ENCODE results near the gene NXPE4. TPM values are rescaled to one million over a fixed set of nuclear protein-coding genes. Genes with fewer than 3 reads are reported as not detected.

The NXPE4 gene
- total and polyA plus RNA-seq, 9 of the 15 experiments (the other 6 are each of a cell fraction or from before 2014, with no cell fraction given): not detected

GRCh38 chr11:114571712-114572111 lies 23.9 kb downstream of the NXPE4 start:
- in situ Hi-C loops (cut with MboI): no loop called here
- H3K9me3 ChIP-seq (replicated peaks; ENCODE audit: control insufficient read depth, insufficient read depth, low read depth, low read length): no peaks in the 10 kb centered on the region
- intact Hi-C loops (cut with micrococcal nuclease): no loop called here
- no peak for TF ChIP-seq MEF2D (tag; conservative IDR thresholded peaks at IDR 0.05; ENCODE audit: low read depth)
- TF ChIP-seq, protein P1, sequence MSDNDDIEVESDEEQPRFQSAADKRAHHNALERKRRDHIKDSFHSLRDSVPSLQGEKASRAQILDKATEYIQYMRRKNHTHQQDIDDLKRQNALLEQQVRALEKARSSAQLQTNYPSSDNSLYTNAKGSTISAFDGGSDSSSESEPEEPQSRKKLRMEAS (CRISPR knock-in tag; IDR thresholded peaks at IDR 0.05): no peak
- TF ChIP-seq, protein P2, sequence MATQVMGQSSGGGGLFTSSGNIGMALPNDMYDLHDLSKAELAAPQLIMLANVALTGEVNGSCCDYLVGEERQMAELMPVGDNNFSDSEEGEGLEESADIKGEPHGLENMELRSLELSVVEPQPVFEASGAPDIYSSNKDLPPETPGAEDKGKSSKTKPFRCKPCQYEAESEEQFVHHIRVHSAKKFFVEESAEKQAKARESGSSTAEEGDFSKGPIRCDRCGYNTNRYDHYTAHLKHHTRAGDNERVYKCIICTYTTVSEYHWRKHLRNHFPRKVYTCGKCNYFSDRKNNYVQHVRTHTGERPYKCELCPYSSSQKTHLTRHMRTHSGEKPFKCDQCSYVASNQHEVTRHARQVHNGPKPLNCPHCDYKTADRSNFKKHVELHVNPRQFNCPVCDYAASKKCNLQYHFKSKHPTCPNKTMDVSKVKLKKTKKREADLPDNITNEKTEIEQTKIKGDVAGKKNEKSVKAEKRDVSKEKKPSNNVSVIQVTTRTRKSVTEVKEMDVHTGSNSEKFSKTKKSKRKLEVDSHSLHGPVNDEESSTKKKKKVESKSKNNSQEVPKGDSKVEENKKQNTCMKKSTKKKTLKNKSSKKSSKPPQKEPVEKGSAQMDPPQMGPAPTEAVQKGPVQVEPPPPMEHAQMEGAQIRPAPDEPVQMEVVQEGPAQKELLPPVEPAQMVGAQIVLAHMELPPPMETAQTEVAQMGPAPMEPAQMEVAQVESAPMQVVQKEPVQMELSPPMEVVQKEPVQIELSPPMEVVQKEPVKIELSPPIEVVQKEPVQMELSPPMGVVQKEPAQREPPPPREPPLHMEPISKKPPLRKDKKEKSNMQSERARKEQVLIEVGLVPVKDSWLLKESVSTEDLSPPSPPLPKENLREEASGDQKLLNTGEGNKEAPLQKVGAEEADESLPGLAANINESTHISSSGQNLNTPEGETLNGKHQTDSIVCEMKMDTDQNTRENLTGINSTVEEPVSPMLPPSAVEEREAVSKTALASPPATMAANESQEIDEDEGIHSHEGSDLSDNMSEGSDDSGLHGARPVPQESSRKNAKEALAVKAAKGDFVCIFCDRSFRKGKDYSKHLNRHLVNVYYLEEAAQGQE (IDR thresholded peaks at IDR 0.05; ENCODE audit: borderline replicate concordance): no peak
- TF ChIP-seq, protein P2 (CRISPR knock-in tag; IDR thresholded peaks at IDR 0.05; ENCODE audit: low read depth): no peak
- no peak for TF ChIP-seq RBM14 (IDR thresholded peaks at IDR 0.05; ENCODE audit: borderline replicate concordance, insufficient read depth, low read depth, low read length)
- TF ChIP-seq ZKSCAN8 (CRISPR knock-in tag; IDR thresholded peaks at IDR 0.05): no peak
- TF ChIP-seq C11orf30 (IDR thresholded peaks at IDR 0.05; ENCODE audit: low read depth): no peak
- TF ChIP-seq MLX (CRISPR knock-in tag; conservative IDR thresholded peaks at IDR 0.05): no peak
- no peak for TF ChIP-seq DPF2 (IDR thresholded peaks at IDR 0.05)
- TF ChIP-seq SREBF2 (CRISPR knock-in tag; IDR thresholded peaks at IDR 0.05): no peak
- TF ChIP-seq, protein P3, sequence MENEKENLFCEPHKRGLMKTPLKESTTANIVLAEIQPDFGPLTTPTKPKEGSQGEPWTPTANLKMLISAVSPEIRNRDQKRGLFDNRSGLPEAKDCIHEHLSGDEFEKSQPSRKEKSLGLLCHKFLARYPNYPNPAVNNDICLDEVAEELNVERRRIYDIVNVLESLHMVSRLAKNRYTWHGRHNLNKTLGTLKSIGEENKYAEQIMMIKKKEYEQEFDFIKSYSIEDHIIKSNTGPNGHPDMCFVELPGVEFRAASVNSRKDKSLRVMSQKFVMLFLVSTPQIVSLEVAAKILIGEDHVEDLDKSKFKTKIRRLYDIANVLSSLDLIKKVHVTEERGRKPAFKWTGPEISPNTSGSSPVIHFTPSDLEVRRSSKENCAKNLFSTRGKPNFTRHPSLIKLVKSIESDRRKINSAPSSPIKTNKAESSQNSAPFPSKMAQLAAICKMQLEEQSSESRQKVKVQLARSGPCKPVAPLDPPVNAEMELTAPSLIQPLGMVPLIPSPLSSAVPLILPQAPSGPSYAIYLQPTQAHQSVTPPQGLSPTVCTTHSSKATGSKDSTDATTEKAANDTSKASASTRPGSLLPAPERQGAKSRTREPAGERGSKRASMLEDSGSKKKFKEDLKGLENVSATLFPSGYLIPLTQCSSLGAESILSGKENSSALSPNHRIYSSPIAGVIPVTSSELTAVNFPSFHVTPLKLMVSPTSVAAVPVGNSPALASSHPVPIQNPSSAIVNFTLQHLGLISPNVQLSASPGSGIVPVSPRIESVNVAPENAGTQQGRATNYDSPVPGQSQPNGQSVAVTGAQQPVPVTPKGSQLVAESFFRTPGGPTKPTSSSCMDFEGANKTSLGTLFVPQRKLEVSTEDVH (IDR thresholded peaks at IDR 0.05; ENCODE audit: low read depth, partially characterized antibody): no peak
- TF ChIP-seq ZNF699 (CRISPR knock-in tag; IDR thresholded peaks at IDR 0.05; ENCODE audit: insufficient replicate concordance): no peak

More at GRCh38 chr11:114571712-114572111, 23.9 kb downstream of the NXPE4 start:
- H2AFZ ChIP-seq (ENCODE audit: low read depth, low read length): no peak overlapping the region
- no peaks in the 10 kb centered on the region for H3K27me3 ChIP-seq (ENCODE audit: control insufficient read depth in 2 of 2, insufficient read depth in 2 of 2, low read length in 2 of 2)
- H3K9ac ChIP-seq (ENCODE audit: insufficient read depth in 1 of 2, low read depth in 2 of 2, low read length in 2 of 2): no peak overlapping the region
- no peak overlapping the region for H3K4me2 ChIP-seq (ENCODE audit: insufficient read depth, low read length)
- BruUV-seq (replicated peaks): no TSS peak
- H4K20me1 ChIP-seq (replicated peaks; ENCODE audit: control insufficient read depth, insufficient read depth, low read length): no peaks in the 10 kb centered on the region
- no peaks in the 10 kb centered on the region for H3K9me1 ChIP-seq (ENCODE audit: control insufficient read depth, insufficient read depth, low read length)
- no peak for DNase-seq (ENCODE audit: extremely low read depth in 1 of 4, low spot score in 3 of 4)
- no peaks in the 10 kb centered on the region for H3K36me3 ChIP-seq (ENCODE audit: control insufficient read depth, insufficient read depth, low read length)
- no peaks in the 10 kb centered on the region for H3K4me1 ChIP-seq (replicated peaks in 1 of 2; ENCODE audit: control insufficient read depth in 2 of 2, insufficient read depth in 2 of 2, low read length in 2 of 2)
- no peak overlapping the region for H3K4me3 ChIP-seq
- ChIA-PET CTCF (ENCODE audit: low intra/inter-chr PET ratio) (no interaction called here), POLR2A (no interaction called here)
- no peak overlapping the region for H3K27ac ChIP-seq (ENCODE audit: extremely low read depth, low read depth, low read length)
- ATAC-seq: no peak
- no peaks in the 10 kb centered on the region for H3K79me2 ChIP-seq (ENCODE audit: control insufficient read depth, insufficient read depth, low read length)
- WGBS (ENCODE audit: insufficient coverage, low coverage, missing lambda C conversion rate): 10% methylated on average over 1 of the region's 1 CpG
- no peak for FAIRE-seq

Measured in K562 (cell line).